NCI-H2107 treated with DMSO at 0.1 percent for 48 hours (cell line): ENCODE data around the gene GDI1.

Source experiments
- DNase-seq: peaks from one replicate; lab custom pipeline; 2025; ENCODE audit not compliant: unreplicated experiment; lab: John Stamatoyannopoulos, UW

The GDI1 gene

DNA sequence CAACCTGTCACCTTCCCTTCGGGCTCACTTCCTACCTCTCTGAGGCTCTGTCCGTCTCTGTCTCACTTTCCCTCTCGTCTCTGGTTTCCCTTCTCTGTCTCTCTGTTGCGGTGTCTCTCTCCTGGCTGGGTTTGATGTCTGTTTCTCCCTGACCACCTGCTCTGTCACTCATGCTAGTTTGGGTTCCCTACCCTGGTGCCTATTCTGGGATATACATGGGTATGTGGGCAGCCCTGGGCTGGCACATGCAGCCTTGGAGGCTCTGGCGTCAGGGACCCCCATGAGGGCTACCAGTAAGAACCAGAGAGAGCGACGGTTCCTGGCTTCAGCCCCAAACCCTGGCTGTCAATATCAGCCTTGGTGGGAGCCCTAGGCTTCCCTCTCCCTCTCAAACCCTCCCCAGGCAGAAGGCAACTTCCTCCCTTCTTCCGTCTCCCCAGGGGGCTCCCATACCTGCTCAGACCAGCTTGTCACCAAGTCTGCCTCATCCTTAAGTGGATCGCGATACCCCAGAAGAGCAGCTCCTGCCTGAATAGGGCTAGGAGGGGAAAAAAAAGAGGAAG, 28.2 kb upstream of the GDI1 start:
- DNase-seq: no peak

DNA sequence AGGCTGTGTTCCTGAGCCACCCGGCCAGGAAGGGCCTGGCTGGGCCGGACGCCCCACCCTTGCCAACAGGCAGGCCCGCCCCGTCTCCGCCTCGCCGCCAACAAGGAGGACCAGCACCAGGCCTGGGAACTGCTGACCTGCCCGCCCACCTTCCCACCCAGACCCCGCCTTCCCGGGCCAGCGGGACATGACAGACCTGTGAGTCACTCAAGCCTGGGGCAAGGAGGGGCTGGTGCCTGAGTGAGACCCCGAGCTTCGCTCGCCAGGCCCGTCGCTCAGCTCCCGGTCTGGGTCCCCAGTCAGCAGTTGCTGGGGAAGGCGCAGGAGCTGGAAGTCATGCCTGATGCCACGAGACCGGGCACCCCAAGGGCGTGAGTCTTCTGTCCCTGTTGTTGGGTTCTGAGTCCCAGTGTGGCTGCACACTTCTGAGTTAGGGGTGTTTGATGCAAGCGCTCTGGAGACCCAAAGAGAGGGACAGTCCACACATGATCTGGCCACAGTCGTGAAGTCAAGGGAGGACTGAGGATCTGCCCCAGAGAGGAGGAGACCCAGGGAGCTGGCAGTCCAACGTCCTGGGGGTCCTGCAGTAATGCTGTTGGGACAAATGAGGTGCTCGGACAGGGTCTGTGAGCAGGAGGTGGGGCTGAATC, 27.6 kb upstream of the GDI1 start, which contains the start of gene DNASE1L1:
Gene DNASE1L1 (minus strand): TSS at position 33 of the 650 bp plus-strand sequence. CDS start 3,686 bp downstream, outside the sequence.
- DNase-seq: no peak

DNA sequence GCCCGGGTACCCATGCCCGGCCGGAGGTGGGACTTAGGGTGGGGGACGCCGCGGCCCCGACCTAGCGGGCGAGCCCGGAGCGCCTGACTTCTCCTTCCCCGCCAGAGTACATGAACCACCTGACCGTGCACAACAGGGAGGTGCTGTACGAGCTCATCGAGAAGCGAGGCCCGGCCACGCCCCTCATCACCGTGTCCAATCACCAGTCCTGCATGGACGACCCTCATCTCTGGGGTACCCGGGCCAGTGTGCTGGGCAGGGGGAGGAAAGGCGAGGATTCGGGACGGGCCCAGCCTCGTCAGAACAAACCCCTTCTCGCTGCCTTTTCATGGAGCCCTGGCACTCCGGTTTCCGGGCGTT, 25.0 kb upstream of the GDI1 start:
- DNase-seq: no peak

DNA sequence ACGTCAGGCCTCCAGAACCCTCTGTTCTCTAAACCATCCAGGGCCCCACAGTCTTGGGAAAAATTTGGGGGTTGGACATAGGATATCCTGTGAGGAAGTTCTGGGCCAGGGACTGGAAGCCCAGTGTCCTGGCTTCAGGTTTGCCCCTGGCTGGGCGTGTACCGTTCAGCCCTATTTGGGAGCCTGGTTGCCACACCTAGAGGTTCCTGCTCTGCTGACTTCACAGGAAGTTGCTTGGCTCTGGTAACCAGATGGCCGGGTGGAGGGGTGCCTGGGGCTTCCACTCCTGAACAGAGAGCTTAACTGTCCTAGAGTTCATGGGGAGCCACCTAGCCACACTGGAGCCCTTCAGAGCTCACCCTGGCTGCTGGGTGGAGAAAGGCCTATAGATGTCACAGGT, 24.5 kb upstream of the GDI1 start:
- DNase-seq: no peak

DNA sequence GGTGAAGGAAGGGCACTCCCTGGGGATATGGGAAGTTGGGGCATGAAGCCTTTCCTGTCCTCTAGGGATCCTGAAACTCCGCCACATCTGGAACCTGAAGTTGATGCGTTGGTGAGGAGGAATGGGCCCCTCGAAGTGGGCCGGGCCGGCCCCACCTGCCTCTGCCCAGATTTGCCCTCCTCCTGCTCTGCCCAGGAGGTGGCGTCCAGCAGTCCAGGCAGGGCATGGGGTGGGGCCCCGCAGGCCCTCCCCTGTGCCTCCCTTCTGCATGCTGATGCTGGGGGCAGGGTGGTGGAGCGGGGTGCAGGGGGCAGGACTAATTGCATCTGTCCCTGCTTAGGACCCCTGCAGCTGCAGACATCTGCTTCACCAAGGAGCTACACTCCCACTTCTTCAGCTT, 23.8 kb upstream of the GDI1 start:
- no peak for DNase-seq

DNA sequence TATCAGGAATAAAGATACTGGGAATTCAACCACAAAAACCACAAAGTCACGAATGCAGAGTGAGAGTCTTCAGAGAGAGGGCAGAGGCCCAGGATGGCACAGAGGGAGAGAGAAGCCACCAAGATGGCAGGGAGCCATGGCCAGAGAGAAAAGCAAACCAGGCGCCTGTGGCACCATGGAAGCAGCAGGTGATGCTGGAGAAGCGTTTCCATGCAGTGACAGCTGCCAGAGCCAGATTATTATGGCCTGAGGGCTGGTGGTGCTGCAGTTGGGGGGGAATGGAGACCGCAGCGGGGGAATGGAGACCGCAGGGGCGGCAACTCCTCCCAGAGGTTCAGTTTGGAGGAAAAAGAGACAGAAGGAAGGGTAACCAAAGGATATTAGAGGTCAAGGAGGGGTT, 19.8 kb upstream of the GDI1 start:
- DNase-seq: peak; percentile 73

DNA sequence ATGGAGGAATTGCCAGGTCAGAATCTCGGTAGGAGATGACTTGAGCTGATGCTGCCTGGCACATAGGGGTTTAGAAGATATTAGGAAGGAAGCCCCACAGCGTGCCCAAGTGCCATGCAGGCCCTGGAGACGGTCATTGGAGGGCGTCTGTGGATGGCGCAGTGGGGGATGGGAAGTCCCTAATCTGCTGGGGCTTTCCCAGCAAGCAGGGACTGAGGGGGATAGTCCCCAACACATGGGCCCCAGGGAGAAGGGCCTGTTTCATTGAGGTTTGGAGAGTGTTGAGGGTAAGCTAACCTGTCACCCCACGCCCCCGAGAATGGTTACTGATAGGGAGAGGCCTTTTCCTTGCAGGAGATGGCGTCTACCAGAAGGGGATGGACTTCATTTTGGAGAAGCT, 17.8 kb upstream of the GDI1 start:
- DNase-seq: no peak

DNA sequence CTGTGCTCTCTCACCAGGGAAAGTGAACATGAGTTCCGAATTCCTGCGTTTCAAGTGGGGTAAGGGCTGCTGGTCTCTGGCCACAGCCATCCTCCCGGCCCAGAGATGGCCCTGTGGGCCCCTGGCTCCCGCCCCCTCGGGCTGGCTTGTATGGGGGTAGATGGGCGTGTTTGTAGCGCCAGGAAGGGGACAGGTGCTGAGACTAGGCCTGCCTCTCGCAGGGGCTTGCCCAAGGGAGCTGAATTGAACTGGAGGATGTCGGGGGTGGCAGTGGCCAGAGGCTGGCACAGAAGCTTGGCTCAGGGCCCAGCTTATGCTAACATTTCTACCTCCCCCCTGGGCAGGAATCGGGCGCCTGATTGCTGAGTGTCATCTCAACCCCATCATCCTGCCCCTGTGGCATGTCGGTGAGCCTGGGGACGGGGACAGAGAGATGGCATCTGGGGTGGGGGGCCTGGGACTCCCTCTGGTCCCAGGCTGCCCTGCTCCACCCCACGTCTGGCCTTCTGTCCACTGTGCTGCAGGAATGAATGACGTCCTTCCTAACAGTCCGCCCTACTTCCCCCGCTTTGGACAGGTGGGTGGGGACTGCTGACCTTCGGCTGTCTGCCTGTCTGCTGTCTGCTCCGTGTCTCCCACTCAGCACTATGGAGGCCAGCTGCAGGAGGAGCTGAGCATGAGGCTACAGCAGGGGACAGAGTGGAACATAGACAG, 17.1 kb upstream of the GDI1 start:
- no peak for DNase-seq

DNA sequence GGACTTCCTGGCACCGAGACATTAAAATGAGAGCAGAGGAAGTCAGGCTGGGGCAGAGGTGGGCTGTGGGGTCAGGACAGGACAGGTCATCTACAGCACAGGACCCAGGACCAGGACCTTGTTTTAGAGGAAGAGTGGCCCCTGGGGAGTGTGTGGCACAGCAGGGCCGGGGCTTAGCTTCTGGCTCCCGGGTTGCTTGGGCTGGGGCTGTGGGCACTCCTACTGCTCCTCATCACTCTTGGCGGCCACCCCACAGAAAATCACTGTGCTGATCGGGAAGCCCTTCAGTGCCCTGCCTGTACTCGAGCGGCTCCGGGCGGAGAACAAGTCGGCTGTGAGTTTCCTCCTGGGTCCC, 16.6 kb upstream of the GDI1 start:
- no peak for DNase-seq

DNA sequence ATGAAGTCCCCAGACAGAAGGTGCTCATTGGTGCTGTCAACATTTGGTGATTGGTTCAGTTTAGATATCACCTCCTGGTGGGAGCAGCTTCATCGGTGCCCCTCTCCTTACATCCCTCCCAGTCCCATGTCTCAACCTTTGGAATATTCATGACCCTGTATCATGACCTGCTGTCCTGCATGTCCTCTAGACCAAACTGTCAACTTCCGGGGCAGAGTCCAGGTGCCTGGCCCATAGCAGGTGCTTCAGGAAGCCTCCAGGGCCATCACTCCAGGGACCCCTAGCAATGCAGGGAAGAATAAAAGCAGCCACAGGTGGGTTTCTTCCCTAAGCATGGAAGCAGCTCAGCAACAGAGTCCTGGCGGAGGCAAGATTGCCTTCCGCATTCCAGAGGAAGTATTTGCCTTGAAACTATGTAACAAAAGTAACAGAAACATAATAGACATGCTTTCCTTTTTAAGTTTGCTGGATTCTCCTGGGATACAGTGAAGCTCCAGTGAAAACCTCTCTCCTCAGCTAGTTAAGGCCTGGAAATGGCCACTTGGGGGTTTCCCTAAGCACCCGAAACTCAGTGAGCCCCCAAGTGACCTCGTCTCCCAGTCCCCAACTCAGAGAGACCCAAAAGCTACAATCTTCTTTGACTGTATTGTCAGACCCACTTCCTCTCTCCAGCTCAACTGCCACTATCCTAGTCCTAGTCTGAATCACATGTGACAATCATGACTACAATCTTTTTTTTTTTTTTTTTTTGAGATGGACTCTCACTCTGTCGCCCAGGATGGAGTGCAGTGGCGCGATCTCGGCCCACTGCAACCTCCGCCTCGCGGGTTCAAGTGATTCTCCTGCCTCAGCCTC, 9.8 kb upstream of the GDI1 start:
- DNase-seq: no peak

DNA sequence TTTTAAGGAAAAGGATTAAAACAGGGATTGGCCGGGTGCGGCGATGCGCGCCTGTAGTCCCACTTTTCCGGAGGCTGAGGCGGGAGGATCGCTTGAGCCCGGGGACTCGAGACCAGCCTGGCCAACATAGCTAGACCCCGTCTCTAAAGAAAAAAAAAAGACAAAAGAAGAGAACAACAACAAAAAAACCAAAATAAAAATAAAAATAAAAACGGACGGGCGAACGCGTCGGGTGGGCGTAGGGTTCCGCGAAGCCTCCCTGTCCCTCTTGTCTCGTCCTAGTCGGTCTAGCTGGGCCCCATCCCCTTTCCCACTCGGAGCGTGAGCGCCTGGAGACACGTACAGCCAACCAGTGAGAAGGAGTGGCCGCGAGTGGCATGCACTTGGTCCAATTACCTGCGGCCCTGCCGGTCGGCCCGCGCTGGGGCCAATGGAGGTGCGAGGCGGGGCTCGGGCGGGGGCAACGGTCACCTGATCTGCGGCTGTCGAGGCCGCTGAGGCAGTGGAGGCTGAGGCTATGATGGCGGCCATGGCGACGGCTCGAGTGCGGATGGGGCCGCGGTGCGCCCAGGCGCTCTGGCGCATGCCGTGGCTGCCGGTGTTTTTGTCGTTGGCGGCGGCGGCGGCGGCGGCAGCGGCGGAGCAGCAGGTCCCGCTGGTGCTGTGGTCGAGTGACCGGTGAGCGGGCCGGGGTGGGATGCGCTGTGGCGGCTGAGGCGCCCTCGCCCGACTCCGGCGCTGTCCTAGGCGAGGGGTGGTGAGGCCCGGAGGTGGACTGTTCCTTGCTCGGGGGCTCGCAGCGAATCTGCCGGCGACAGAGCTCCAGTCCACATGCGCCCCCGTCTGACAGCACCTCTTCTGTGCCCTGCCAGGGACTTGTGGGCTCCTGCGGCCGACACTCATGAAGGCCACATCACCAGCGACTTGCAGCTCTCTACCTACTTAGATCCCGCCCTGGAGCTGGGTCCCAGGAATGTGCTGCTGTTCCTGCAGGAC, 8.5 kb upstream of the GDI1 start, which contains the start of gene ATP6AP1:
Gene ATP6AP1 (plus strand): TSS at position 502 of the 996 bp plus-strand sequence. CDS start 16 bp downstream, at position 518.
- peak; percentile 88 for DNase-seq

DNA sequence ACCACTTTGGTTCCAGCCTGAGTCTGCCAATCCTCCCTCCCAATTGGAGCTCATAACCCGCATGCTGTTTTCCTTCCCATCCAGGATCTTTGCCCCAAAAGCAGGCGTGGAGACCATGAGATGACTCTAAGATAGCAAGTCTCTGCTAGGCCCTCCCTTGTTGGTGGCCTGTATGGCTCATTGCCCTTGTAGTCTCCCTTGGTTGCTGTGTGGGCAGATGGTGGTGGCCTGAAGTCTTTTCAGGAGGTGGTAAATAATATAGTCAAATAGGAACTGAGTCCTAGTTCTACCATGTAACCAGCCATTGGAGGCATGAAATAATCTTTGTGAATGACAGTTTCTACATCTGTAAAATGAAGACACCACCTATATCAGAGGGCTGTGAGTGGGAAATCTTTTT, 7.2 kb upstream of the GDI1 start:
- DNase-seq: no peak

DNA sequence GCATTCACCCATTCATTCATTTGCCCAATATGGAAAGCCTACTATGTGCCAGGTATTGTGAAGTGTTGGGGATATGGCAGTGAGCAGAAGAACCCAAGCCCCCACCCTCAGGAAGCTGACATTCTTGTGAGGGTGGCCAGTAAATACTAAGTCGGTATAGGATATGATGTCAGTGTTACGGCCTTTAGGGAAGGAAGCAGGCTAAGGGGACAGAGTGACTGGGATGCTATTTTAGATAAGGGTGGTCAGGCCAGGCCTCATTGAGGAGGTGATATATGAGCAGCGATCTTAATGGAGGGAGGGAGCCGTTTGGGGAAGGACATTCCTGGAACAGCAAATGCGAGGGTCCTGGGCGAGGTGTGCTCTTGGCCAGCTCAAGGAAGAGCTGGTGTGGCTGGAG, 6.5 kb upstream of the GDI1 start:
- no peak for DNase-seq

DNA sequence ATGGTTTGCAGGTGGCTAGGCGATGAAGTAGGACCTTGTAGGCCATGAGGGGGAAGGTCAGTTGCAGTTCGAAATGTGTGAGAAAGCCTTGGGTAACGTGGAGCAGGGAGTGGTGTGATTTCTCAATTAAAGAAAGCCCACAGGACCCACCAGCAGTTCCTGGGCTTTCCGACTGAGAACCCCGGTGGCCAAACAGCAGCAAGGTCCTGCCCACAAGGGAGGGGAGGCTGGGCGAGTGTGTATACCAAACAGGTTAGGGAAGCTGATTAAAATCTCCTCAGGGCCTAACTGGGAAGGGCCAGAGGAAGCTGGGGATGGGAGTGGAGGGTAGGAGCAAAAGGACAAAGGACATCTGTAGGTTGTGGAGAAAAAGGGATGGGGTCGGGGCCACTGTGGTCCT, 6.0 kb upstream of the GDI1 start:
- no peak for DNase-seq

DNA sequence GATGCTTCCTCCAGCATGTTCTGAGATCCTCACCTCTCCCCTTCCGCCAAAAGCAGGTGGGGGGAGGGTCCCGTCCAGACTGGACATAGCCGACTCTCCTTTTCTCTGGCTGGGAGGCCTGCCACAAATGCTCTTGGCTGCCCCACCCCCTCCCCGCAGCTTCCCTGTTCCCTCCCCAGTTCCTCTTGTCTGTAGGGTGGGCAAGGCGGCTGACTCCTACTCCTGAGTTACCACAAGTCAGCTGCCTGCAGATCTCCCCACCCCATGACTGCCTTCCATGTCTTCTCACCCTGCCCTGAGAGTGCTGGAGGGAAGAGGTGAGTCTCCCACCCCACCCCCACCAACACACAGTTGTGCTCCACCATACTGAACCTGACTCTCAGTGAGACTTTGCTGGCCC, 5.6 kb upstream of the GDI1 start:
- no peak for DNase-seq

DNA sequence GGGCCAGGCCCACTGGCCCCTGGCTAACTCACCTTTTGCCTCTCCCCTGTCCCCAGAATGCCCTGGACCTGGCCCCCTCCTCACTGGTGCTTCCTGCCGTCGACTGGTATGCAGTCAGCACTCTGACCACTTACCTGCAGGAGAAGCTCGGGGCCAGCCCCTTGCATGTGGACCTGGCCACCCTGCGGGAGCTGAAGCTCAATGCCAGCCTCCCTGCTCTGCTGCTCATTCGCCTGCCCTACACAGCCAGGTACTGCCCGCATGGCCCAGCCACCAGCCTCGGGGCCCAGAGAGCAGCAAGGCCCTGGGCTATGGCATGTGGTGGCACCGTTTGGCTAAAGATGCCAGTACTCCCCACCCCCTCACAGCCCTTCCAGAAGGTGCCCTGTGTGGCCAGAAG, 4.7 kb upstream of the GDI1 start:
- DNase-seq: no peak

DNA sequence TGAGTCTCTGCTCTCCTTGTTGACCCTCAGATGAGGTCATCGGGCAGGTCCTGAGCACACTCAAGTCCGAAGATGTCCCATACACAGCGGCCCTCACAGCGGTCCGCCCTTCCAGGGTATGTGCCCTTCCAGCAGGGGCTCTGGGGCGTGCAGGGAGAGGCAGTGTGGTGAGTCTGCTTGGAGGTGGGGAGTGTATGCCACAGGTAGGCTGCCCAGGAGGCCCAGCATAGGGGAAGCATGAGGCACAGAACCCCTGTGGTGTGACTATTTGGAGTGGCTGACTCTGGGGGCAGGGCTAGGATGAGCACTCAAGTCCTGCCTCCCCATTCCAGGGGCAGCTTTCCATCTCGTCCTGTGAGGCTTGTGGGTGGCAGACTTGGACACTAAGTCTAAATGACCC, 3.3 kb upstream of the GDI1 start:
- DNase-seq: no peak

DNA sequence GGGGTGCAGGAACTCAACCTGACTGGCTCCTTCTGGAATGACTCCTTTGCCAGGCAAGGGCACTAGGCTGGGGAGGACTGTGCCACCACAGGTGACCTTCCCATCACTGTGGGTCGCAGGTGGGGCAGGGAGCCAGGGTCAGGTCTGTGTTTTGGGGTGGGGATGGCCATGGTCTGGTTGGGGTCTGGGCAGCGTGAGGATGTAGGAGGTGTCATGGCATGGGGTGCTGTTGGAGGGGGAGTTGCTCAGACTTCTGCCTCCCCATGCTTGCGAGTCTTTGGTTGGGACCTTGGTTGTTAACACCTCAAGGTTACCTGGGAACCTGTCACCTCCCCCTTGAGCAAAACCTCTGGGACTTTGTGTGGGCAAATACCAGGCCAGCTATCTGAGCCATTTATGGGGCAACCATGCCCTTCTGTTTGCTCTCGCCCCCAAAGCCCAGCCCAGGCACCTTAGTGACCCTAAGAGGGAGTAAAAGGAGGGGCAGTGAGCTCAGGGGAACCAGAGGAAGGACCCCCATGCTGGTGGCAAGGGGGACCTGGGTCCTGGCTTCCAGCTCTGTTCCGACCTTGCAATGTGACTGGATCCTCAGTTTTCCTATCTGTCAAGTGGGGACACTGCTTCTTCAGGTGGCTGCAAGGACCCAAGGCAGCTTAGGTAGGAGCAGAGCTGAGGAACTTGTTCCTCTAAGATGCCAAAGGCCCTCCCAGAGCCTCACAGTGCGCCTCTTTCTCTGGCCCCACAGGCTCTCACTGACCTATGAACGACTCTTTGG, 2.4 kb upstream of the GDI1 start:
- no peak for DNase-seq

DNA sequence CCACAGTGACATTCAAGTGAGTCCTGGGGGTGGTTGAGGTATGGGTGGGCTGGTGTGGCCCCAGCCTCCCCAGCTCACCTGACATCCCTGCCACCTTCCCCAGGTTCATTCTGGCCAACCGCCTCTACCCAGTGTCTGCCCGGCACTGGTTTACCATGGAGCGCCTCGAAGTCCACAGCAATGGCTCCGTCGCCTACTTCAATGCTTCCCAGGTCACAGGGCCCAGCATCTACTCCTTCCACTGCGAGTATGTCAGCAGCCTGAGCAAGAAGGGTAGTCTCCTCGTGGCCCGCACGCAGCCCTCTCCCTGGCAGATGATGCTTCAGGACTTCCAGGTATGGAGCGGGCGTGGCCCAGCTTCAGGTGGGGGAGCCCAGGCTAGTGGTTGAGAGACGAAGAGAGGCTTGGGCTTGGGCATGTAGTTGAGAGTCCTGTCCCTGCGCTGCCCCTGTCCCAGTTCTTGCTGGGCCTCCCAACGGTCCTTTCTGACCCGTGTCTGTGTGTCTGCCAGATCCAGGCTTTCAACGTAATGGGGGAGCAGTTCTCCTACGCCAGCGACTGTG, 1.7 kb upstream of the GDI1 start:
- no peak for DNase-seq
